ENCODE results near the gene CTDNEP1. TPM values are rescaled to one million over a fixed set of nuclear protein-coding genes. Genes with fewer than 3 reads are reported as not detected.

Gene CTDNEP1
- total RNA-seq, 4 donors from 2014 or later, result 38.5 to 82.2 (median 65.9) TPM

DNA sequence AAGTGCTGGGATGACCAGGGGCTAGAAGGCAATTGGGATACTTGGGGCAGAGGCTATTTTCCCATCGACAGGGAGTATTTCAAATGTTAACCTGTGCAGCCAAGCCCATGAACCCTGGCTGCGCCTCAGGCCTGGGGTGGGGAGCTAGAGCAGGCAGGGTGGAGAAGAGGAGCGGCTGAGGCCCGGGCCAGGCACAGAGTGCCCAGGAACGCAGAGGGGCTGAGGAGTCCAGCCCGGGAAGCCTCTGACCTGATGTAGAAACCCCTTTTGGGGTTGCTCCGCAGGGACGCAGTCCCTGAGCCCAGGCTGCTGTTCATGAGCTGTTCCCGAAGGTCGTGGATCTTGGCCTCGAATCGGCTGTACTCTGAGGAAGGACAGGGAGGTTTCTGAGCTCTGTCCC is 55.6 kb downstream of the CTDNEP1 start:
- 90 to 93% methylated on average over 11 to 12 of the region's 12 CpGs for WGBS, 2 donors
- Histone ChIP-seq H3K9me3 (no peaks in the 10 kb centered on the region), H3K36me3 (peaks cover 0 to 78% (median 0%) of the 10 kb centered on the region in 3 donors), H3K27ac (no peak overlapping the region), H3K27me3 (no peaks in the 10 kb centered on the region), H3K4me3 (no peak overlapping the region), H3K4me1 (no peaks in the 10 kb centered on the region)
- TF ChIP-seq, protein P1, sequence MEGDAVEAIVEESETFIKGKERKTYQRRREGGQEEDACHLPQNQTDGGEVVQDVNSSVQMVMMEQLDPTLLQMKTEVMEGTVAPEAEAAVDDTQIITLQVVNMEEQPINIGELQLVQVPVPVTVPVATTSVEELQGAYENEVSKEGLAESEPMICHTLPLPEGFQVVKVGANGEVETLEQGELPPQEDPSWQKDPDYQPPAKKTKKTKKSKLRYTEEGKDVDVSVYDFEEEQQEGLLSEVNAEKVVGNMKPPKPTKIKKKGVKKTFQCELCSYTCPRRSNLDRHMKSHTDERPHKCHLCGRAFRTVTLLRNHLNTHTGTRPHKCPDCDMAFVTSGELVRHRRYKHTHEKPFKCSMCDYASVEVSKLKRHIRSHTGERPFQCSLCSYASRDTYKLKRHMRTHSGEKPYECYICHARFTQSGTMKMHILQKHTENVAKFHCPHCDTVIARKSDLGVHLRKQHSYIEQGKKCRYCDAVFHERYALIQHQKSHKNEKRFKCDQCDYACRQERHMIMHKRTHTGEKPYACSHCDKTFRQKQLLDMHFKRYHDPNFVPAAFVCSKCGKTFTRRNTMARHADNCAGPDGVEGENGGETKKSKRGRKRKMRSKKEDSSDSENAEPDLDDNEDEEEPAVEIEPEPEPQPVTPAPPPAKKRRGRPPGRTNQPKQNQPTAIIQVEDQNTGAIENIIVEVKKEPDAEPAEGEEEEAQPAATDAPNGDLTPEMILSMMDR (IDR thresholded peaks at IDR 0.05), result no peak
- TF ChIP-seq EP300 (IDR thresholded peaks at IDR 0.05), result no peak
- TF ChIP-seq POLR2A (IDR thresholded peaks at IDR 0.05), result no peak
- DNase-seq (ENCODE audit: low spot score in 2 of 2), result no peak

Small RNA genes lying within 50 kb of the gene (small RNA-seq; reads per million reads assigned to genes)
- gene MIR324, result 5.7 reads per million, percentile 85 among the genes with 10 or more reads in this experiment
- gene RF00019, result not detected

Other genes with a start within 250 kb of the CTDNEP1 start
- 10 to 100 TPM; 17.8 to 83.4 (median 54.6) TPM for gene RNASEK, start 239.1 kb downstream of the CTDNEP1 start, total RNA-seq
- gene BCL6B, start 228.7 kb downstream of the CTDNEP1 start, total RNA-seq, result 1 to 10 TPM; 1.9 to 8.1 (median 3.2) TPM
- gene SLC16A13, start 215.7 kb downstream of the CTDNEP1 start, total RNA-seq, result 1 to 10 TPM in 2 of 4 donors, under 1 TPM in 2; 0.22 to 1.8 (median 1.1) TPM
- gene SLC16A11, start 207.6 kb downstream of the CTDNEP1 start, total RNA-seq, result under 1 TPM in 1 of 4 donors, not detected in 3; 0.78 TPM
- gene CLEC10A, start 171.5 kb downstream of the CTDNEP1 start, total RNA-seq, result 10 to 100 TPM in 2 of 4 donors, 1 to 10 TPM in 2; 2.2 to 19.8 (median 10.3) TPM
- gene ASGR2, start 136.9 kb downstream of the CTDNEP1 start, total RNA-seq, result under 1 TPM in 1 of 4 donors, not detected in 3; 0.60 TPM
- gene ASGR1, start 72.4 kb downstream of the CTDNEP1 start, total RNA-seq, result 1 to 10 TPM in 1 of 4 donors, under 1 TPM in 2, not detected in 1; 0.21 to 1.5 (median 0.59) TPM
- gene DLG4, start 31.9 kb downstream of the CTDNEP1 start, total RNA-seq, result 10 to 100 TPM in 3 of 4 donors, 1 to 10 TPM in 1; 7.3 to 22.8 (median 16.1) TPM
- gene ACADVL, start 31.8 kb downstream of the CTDNEP1 start, total RNA-seq, result 100 to 1,000 TPM; 565 to 850 (median 599) TPM
- gene DVL2, start 17.2 kb downstream of the CTDNEP1 start, total RNA-seq, result 10 to 100 TPM; 41.4 to 51.2 (median 46.7) TPM
- gene PHF23, start 12.3 kb downstream of the CTDNEP1 start, total RNA-seq, result 10 to 100 TPM; 20.3 to 29.7 (median 23.3) TPM
- 100 to 1,000 TPM; 402 to 515 (median 456) TPM for gene GABARAP, start 9.3 kb downstream of the CTDNEP1 start, total RNA-seq
- 10 to 100 TPM; 21.9 to 28.7 (median 25.0) TPM for gene ELP5, start 481 bp upstream of the CTDNEP1 start, total RNA-seq
- 1 to 10 TPM in 3 of 4 donors, not detected in 1; 2.0 to 5.9 (median 2.4) TPM for gene CLDN7, start 10.7 kb upstream of the CTDNEP1 start, total RNA-seq
- 10 to 100 TPM in 1 of 4 donors, 1 to 10 TPM in 3; 5.2 to 20.1 (median 6.2) TPM for gene SLC2A4, start 30.0 kb upstream of the CTDNEP1 start, total RNA-seq
- 1 to 10 TPM in 1 of 4 donors, under 1 TPM in 3; under 0.01 to 2.1 (median 0.52) TPM for gene YBX2, start 42.9 kb upstream of the CTDNEP1 start, total RNA-seq
- 100 to 1,000 TPM; 106 to 278 (median 132) TPM for gene EIF5A, start 55.9 kb upstream of the CTDNEP1 start, total RNA-seq
- gene GPS2, start 63.6 kb upstream of the CTDNEP1 start, total RNA-seq, result 100 to 1,000 TPM in 1 of 4 donors, 10 to 100 TPM in 3; 36.1 to 108 (median 57.3) TPM
- 10 to 100 TPM; 16.2 to 40.2 (median 27.5) TPM for gene NEURL4, start 77.6 kb upstream of the CTDNEP1 start, total RNA-seq
- 10 to 100 TPM in 3 of 4 donors, 1 to 10 TPM in 1; 8.1 to 33.1 (median 11.2) TPM for gene ACAP1, start 84.8 kb upstream of the CTDNEP1 start, total RNA-seq
- 10 to 100 TPM; 25.3 to 35.4 (median 28.7) TPM for gene KCTD11, start 100.4 kb upstream of the CTDNEP1 start, total RNA-seq
- not detected for gene TMEM95, start 103.4 kb upstream of the CTDNEP1 start, total RNA-seq
- gene TNK1, start 129.4 kb upstream of the CTDNEP1 start, total RNA-seq, result 1 to 10 TPM; 2.4 to 9.8 (median 6.0) TPM
- 10 to 100 TPM; 28.7 to 55.5 (median 42.9) TPM for gene PLSCR3, start 142.8 kb upstream of the CTDNEP1 start, total RNA-seq
- 100 to 1,000 TPM in 2 of 4 donors, 10 to 100 TPM in 2; 88.3 to 121 (median 103) TPM for gene TMEM256, start 152.4 kb upstream of the CTDNEP1 start, total RNA-seq
- 10 to 100 TPM; 14.4 to 32.4 (median 23.9) TPM for gene NLGN2, start 156.1 kb upstream of the CTDNEP1 start, total RNA-seq
- gene SPEM1, start 168.6 kb upstream of the CTDNEP1 start, total RNA-seq, result not detected
- gene SPEM2, start 173.9 kb upstream of the CTDNEP1 start, total RNA-seq, result not detected
- gene SPEM3, start 177.1 kb upstream of the CTDNEP1 start, total RNA-seq, result not detected
- 1 to 10 TPM; 1.7 to 6.6 (median 4.1) TPM for gene TMEM102, start 183.7 kb upstream of the CTDNEP1 start, total RNA-seq
- gene FGF11, start 187.8 kb upstream of the CTDNEP1 start, total RNA-seq, result 1 to 10 TPM; 1.5 to 3.3 (median 2.2) TPM
- gene CHRNB1, start 193.3 kb upstream of the CTDNEP1 start, total RNA-seq, result 10 to 100 TPM in 3 of 4 donors, 1 to 10 TPM in 1; 6.5 to 16.0 (median 13.5) TPM
- 10 to 100 TPM; 60.5 to 64.1 (median 63.0) TPM for gene ZBTB4, start 227.9 kb upstream of the CTDNEP1 start, total RNA-seq
- gene SLC35G6, start 229.7 kb upstream of the CTDNEP1 start, total RNA-seq, result not detected
- 100 to 1,000 TPM in 3 of 4 donors, 10 to 100 TPM in 1; 87.0 to 163 (median 125) TPM for gene POLR2A, start 232.6 kb upstream of the CTDNEP1 start, total RNA-seq